ENCODE results near the gene ZNF181.
A peak's percentile ranks its signal among the peaks of the same experiment; 100 is the strongest.
"Not testable (repeated sequence)": the region's sequence is repeated elsewhere in the genome, so short reads cannot be mapped to it uniquely, and the experiment has no call there.

ZNF181 gene

GRCh38 chr19:34733746-34734536, at the start of gene ZNF181:
Gene ZNF181 (plus strand): TSS chr19:34734243. CDS start chr19:34735038, 795 bp downstream.
- peak; percentile 88 for DNase-seq

- DNase-seq, result not testable (repeated sequence)
These were observed 48.8 kb upstream of the ZNF181 start for GRCh38 chr19:34685266-34685665.

- DNase-seq, result no peak
These were observed 47.6 kb upstream of the ZNF181 start for GRCh38 chr19:34686455-34686854.

GRCh38 chr19:34687348-34687747, 46.7 kb upstream of the ZNF181 start:
- DNase-seq, result no peak

- DNase-seq, result no peak
These were observed 45.5 kb upstream of the ZNF181 start for GRCh38 chr19:34688592-34688991.

GRCh38 chr19:34690372-34690771, 43.7 kb upstream of the ZNF181 start:
- DNase-seq, result no peak

GRCh38 chr19:34692549-34692948, 41.5 kb upstream of the ZNF181 start:
- DNase-seq, result no peak

GRCh38 chr19:34707661-34708060, 26.4 kb upstream of the ZNF181 start:
- no peak for DNase-seq

GRCh38 chr19:34711890-34712289, 22.2 kb upstream of the ZNF181 start:
- no peak for DNase-seq

- peak; percentile 75 for DNase-seq
These were observed 21.4 kb upstream of the ZNF181 start for GRCh38 chr19:34712395-34713261.

GRCh38 chr19:34713262-34713637, 20.8 kb upstream of the ZNF181 start:
- no peak for DNase-seq

- DNase-seq, result no peak
These were observed 18.7 kb upstream of the ZNF181 start for GRCh38 chr19:34715357-34715756.

GRCh38 chr19:34722353-34722752, 11.7 kb upstream of the ZNF181 start:
- no peak for DNase-seq

- DNase-seq, result no peak
These were observed 8.6 kb upstream of the ZNF181 start for GRCh38 chr19:34725400-34725799.

- DNase-seq, result no peak
These were observed 2.8 kb upstream of the ZNF181 start for GRCh38 chr19:34731019-34731829.

GRCh38 chr19:34731964-34732363, 2.1 kb upstream of the ZNF181 start:
- DNase-seq, result no peak

- DNase-seq, result no peak
These were observed 1.3 kb upstream of the ZNF181 start for GRCh38 chr19:34732612-34733211.

- DNase-seq, result peak; percentile 48
These were observed 737 bp upstream of the ZNF181 start for GRCh38 chr19:34733266-34733745.

GRCh38 chr19:34734537-34735103, 577 bp downstream of the ZNF181 start:
- peak; percentile 54 for DNase-seq

GRCh38 chr19:34744896-34745690, 11.1 kb downstream of the ZNF181 start:
- DNase-seq, result no peak

GRCh38 chr19:34757441-34757840, 23.4 kb downstream of the ZNF181 start:
- no peak for DNase-seq

Data from NCI-H1105 treated with DMSO at 0.1 percent for 48 hours (cell line).